NCI-H82 treated with DMSO at 0.1 percent for 48 hours (cell line): ENCODE data around the gene BANF2.
"Not testable (repeated sequence)": the region's sequence is repeated elsewhere in the genome, so short reads cannot be mapped to it uniquely, and the experiment has no call there.

ENCODE experiments used
- DNase-seq: peaks from one replicate; lab custom pipeline; 2025; ENCODE audit not compliant: unreplicated experiment; lab: John Stamatoyannopoulos, UW

The BANF2 gene

GRCh38 chr20:17761604-17762003 is 61.8 kb downstream of the BANF2 start:
- DNase-seq: no peak

GRCh38 chr20:17762243-17762872 is 62.6 kb downstream of the BANF2 start:
- no peak for DNase-seq

GRCh38 chr20:17762873-17763557 is 63.2 kb downstream of the BANF2 start:
- DNase-seq: no peak

- DNase-seq: no peak
Observed at GRCh38 chr20:17765017-17765416, 65.3 kb downstream of the BANF2 start.

GRCh38 chr20:17765584-17765983 is 65.8 kb downstream of the BANF2 start:
- DNase-seq: no peak

- DNase-seq: no peak
Observed at GRCh38 chr20:17766226-17766625, 66.5 kb downstream of the BANF2 start.

GRCh38 chr20:17767624-17768023 is 67.9 kb downstream of the BANF2 start:
- no peak for DNase-seq

- DNase-seq: no peak
Observed at GRCh38 chr20:17768271-17768670, 68.5 kb downstream of the BANF2 start.

- not testable (repeated sequence) for DNase-seq
Observed at GRCh38 chr20:17769716-17770115, 70.0 kb downstream of the BANF2 start.

GRCh38 chr20:17771206-17772004 is 71.6 kb downstream of the BANF2 start:
- no peak for DNase-seq

- DNase-seq: no peak
Observed at GRCh38 chr20:17772005-17772343, 72.2 kb downstream of the BANF2 start.

GRCh38 chr20:17773619-17774018 is 73.9 kb downstream of the BANF2 start:
- DNase-seq: no peak

- DNase-seq: no peak
Observed at GRCh38 chr20:17775600-17775999, 75.8 kb downstream of the BANF2 start.

- no peak for DNase-seq
Observed at GRCh38 chr20:17776551-17776950, 76.8 kb downstream of the BANF2 start.

GRCh38 chr20:17779011-17779410 is 79.2 kb downstream of the BANF2 start:
- DNase-seq: not testable (repeated sequence)

- no peak for DNase-seq
Observed at GRCh38 chr20:17782768-17783167, 83.0 kb downstream of the BANF2 start.

- no peak for DNase-seq
Observed at GRCh38 chr20:17783671-17784070, 83.9 kb downstream of the BANF2 start.

GRCh38 chr20:17785007-17785406 is 85.2 kb downstream of the BANF2 start:
- DNase-seq: no peak
